HG03521 (cell line): ENCODE measurements around the gene CNTNAP5.

ENCODE experiments used
- ATAC-seq: cut with Tn5 transposase; IDR thresholded peaks from one replicate; pipeline ENCODE4 v1.9.1; 2021; ENCODE audit warnings: mild to moderate bottlenecking, moderate library complexity; ENCODE audit not compliant: unreplicated experiment

CNTNAP5 gene

DNA sequence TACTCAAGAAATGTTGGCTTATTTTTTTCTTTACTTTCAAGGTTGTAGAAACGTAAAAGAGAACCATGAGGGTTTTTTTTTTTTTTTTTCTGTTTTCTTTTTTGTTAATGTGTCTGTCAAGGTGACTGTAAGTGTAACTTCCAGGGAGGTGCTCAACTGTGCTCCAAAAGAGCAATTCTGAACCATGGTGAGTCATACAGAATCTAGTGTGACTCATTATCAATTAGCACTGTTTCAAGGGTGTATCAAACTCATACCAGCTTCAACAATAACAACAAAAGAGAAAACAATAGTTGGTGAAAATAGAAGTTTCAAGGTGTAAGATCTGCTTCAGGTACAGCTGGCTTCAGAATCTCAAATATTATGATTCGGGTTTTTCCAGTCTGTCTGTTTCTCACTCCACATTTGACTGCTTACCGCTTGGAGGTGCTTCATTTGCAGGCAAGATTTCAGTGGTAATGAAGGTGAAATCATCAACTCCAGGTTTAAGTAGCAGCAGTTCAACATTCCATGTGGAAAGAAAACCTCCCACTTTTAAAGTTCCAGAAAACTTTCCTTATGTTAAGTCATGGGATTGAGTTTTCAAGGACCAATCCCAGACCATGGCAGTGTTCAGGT, 850.6 kb downstream of the CNTNAP5 start:
- no peak for ATAC-seq

DNA sequence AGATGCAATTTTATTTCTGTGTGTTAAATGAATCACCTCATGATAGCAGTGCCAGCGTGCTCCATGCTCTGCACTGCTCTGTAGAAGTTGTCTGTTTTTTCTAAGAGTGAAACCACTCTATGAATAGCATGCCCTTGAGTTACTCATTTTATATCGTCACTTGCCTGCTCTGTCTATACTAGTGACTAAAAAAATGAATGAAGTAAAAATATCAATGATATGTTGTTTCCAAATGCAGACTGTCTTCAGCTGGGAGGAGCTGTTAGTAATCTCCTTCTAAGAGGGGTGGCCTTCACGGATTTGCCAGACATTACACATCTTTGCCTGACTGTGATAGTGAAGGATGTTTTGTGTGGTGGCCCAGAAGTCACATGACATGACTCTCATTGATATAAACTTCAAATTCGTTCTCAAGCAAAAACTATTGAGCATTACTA, 852.1 kb downstream of the CNTNAP5 start:
- ATAC-seq, result no peak

DNA sequence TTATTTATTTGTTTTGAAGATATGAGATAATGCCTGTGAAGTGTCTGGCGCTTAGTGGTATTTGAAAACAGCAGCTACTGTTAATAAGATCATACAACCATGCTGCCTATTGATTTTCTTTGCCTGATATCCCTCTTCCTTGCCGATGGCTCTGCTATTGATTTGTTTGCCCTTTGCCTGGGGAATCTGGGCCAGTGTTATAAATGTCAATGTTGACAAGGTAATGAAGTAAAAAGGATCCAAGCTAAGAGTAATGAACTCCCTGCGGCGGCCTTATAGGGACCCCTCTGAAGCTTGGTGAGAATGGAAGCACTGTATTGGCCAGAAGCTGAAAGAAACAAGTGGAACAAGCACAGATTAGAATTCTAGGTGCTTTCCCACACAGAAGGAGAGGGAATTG, 854.6 kb downstream of the CNTNAP5 start:
- no peak for ATAC-seq

DNA sequence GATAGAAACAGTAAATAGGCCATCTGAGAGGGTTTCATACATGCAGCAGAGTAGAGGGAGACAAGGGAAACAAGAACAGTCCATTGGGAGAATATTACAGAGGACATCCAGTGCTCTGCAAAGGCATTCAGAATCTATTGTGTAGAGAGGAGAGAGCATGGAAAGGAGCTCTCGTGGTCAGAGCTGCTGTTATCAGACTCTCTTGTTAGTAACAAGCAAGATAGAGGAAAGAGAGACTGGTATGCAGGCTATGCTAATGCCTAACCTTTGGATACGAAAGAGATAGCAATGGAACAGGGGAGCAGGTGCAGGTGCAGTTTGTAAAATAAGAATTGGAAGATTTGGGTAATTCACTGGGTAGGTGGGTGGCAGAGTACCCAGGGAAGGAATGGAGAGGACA, 855.9 kb downstream of the CNTNAP5 start:
- ATAC-seq, result no peak

DNA sequence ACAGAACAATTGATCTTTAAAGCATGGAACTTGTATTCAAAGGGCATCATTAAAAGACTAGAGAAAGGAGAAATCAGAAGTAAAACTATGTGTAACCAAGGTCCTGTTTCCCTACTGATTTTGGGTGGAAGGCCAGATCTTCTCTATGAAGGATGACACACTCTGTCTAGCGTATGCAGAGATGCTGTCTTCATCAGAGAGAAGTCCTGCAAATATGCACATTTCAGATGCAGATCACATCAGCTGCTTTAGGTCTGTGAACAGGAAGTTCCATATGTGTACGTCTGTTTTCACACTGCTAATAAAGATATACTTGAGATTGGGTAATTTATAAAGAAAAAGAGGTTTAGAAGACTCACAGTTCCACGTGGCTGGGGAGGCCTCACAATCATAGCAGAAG, 857.3 kb downstream of the CNTNAP5 start:
- no peak for ATAC-seq

DNA sequence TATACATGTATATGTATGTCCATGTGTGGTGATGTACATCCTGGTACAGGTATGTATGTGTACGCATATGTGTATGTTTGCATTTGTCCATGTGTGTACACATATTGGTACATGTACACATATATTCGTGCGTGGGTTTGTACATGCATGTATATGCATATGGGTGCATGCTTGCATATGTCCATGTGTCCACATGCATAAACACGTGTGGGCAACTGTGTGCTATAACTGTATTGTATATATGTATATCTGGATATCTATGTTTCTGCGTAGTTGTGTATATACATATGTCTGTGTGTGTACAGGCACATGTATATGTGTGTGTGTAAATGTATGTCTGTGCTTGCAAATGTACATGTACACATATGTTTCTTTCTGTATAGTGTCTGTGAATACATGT, 858.5 kb downstream of the CNTNAP5 start:
- no peak for ATAC-seq

DNA sequence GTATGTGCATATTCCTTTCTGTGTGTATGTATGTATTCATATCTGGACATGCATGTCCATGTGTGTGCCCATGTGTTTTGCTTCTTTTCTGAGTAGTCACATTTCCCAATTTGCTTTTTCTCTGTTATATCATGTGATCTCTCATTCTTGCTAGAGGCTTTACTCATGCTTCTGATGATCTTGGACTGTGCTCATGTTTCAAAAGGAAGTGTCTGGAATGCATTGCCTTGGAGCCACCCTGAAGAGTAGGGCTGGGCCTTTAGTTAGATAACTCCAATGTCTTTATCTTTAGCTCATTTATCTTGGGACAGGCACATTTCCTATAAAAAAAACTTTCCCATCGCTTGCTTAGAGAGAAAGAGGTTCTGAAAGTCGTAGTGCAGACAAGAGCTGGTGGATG, 859.2 kb downstream of the CNTNAP5 start:
- no peak for ATAC-seq

DNA sequence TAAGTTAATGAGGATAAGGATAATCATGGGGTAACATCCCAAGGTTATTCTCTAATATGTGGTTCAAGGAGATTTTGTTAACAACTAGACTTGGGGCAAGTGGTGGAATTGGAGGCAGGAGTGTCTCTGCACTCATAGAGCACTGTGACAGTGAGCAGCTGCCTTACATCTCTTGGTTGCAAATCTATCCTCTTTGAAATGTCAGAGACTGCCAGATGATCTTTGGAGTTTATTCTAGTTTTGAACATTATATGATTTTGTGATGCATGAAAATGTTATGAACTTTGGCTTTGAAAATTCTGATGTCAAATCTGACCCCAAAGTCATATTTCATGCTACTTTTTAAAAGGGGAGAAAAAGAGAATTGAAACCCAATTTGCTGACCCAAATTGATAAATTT, 861.1 kb downstream of the CNTNAP5 start:
- no peak for ATAC-seq

DNA sequence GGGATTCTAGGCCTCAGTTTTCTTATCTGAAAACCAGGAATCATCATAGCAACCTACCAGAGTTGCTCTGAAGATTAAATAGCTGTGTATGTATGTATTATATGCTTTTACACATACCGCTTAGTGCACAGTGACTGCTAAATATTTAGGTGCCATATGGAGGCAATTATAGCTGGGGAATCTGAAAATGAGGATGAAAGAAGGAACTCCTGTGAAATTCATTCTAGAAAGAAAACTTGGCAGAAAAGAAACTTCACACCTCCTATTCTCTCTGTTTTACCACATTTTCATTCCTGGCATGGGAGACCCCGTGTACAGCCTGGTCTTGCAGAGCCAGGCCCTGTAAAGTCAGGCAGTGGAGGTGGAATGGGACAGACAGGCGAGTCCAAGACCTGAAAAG, 862.4 kb downstream of the CNTNAP5 start:
- ATAC-seq, result no peak

DNA sequence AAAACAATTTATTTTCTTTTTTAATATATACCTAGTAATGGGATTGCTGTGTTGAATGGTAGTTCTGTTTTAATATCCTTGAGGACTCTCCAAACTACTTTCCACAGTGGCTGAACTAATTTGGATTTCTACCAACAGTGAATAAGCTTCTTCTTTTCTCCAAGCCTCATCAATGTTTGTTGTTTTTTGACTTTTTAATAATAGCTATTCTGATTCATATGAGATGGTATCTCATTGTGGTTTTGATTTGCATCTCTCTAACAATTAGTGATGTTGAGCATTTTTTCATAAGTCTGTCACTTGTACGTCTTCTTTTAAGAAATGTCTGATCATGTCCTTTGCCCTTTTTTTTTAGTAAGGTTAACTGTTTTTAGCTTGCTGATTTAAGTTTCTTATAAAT, 863.3 kb downstream of the CNTNAP5 start:
- no peak for ATAC-seq

DNA sequence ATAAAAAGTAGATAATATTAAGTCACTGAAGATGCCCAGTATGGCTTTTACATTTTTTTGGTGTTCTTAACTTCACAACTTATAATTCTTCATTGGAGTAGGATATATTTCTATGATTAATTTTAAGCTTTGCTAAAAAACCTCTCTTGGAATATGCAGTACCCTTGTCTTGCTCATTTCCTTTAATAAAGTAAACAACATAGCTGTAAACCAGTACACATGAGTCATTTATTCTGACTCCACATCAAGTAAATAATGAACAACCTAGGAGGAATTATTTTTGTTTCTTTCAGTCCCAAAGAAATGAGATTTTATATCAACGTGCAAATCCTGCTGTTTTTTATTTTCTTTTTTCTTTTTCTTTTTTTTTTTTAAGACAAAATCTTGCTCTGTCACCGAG, 869.1 kb downstream of the CNTNAP5 start:
- ATAC-seq, result no peak

DNA sequence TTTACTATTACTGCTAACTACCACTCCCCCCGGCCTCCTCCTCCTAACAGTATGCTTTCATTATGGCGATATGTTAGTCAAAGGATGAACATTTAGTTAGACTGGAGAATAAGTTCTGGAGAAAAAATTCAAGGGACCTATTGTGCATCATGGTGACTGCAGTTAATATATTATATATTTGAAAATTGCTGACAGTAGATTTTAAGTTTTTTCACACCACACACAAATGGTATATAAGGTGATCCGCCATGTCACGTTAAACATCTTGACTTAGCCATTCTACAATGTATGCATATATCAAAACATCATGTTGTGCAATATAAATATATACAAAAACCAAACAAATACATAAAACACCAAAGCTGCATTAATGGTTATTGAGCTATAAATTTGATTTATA, 873.7 kb downstream of the CNTNAP5 start:
- ATAC-seq, result no peak

DNA sequence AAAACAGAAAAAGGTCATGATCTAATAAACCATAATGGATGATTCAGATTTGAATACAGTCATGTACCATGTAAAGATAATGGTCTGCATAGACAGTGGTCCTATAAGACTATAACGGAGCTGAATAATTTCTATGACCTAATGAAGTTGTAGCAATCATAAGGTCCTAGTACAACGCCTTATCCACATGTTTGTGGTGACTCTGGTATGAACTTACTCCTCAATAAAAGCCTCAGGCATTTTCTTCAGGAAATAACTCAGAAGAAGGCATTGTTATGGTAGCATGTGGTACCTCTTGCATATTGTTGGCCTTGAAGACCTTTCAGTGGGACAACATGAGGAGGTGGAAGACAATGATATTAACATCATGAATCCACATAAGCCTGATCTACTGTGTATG, 883.3 kb downstream of the CNTNAP5 start:
- ATAC-seq, result no peak

DNA sequence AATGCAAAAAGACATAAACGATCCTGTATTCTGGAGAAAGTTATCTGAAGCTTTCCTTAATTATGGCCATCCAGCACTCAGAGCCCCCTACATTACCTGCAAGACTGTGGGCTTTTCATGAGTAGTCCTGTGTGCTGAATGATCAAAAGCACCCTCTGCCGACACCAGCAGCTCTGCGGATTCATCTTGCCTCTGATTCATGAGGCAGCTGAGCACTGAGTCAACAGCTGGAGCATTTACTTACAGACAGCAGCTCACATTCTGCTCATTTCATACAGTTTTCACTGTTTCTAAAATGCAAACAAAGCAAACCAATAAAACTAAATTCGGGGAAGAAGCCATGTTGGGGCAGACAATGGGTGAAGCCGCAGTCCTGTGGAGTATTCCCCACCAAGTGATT, 886.5 kb downstream of the CNTNAP5 start:
- ATAC-seq, result no peak

DNA sequence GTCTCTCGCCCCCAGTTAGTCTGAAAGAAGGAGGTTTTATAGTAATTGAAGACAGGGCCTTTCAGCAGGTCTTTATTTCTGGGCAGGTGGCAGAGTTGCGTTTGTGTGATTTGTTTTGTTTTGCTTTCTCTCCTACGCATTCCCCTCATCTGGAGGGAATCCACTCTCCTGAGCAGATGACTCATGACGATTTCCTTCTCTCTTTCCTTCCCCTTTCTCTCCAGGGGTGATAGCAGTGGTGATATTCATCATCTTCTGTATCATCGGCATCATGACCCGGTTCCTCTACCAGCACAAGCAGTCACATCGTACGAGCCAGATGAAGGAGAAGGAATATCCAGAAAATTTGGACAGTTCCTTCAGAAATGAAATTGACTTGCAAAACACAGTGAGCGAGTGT, 888.8 kb downstream of the CNTNAP5 start:
- ATAC-seq, result no peak

DNA sequence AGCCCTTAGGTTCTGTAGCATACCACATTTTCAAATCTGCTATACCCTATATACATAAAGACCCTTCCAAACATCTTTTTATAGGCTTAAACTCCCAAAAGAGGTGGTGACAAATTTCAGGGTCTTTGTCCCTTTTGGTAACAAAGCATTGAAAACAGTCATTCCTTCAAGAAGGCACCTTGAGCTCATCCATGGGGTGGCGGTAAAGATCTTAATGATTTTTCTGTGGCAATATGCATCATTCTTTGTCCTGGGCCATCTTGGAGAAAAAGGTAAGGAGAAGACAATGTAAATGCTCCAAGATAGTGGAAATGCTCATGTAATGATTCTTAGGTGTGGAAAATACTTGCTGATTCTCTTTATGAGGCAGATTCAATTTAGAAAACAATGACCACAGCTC, 890.5 kb downstream of the CNTNAP5 start:
- ATAC-seq, result no peak

DNA sequence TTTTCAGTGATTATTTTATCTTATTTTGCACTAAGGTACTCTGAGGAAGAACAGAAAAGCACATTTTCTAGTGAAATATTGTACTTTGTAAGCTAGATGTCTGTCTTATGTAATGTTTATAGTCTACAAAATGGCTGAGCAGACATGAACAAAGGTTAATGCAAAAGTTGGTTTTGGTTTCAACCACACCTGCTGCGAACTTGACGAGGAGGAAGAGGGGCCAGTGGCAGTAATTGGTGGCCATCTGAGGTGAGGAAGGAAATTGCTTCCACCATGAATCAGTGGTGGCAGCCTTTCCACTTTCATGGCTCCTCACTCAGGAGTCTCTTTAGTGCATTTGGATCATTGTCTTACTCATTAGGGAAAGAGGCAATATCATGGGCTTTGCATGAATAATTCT, 894.2 kb downstream of the CNTNAP5 start:
- ATAC-seq, result no peak

DNA sequence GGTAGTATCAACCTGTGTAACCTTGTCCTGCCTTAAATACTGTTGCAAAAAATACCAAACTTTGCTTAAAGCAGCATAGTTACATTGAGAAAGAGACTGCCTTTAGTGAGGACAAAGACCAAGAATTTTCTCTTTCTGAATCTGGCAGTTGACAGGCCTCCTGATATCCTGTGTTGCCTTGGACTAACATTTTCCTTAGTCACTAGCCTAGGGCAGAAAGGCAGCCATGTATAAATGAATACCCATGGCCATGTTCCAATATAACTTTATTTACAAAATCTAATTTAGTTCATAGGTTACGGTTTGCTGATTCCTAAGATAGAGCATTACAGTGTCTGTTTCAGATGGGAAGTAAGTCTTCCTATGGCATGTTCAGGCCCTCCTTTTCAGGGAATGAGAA, 895.4 kb downstream of the CNTNAP5 start:
- no peak for ATAC-seq

DNA sequence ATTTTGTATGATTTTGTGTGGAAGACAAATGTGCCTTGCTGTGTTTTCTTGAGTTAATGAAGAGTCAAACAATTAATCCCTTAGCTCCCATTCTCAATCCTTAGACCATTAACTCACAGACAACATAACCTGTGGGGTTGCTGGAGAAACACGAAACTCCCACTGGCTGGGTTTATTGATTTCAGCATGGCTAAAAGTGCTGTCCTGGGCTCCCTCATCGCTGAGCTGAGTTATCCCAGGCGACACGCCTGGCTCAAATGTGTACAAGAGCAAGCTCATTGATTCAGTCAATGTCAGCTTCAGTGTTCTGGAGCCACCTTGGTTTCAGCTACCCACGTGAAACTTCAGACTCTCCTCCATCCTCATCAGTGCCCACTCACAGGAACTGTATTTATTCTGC, 896.1 kb downstream of the CNTNAP5 start:
- ATAC-seq, result no peak

DNA sequence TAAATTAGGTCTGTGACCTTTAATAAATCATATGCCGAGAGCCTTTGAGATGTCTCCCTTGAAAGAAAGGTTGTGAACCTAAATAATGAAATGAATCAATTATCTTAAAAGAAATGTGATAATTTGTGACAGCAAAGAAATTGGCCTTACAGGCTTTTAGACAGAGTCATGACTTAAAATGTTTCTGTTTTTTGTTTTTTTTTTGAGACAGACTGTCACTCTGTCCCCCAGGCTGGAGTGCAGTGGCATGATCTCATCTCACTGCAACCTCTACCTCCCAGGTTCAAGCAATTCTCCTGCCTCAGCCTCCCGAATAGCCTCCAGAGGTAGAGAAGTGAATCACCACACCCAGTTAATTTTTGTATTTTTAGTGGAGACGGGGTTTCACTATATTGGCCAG, 898.0 kb downstream of the CNTNAP5 start:
- ATAC-seq, result no peak

DNA sequence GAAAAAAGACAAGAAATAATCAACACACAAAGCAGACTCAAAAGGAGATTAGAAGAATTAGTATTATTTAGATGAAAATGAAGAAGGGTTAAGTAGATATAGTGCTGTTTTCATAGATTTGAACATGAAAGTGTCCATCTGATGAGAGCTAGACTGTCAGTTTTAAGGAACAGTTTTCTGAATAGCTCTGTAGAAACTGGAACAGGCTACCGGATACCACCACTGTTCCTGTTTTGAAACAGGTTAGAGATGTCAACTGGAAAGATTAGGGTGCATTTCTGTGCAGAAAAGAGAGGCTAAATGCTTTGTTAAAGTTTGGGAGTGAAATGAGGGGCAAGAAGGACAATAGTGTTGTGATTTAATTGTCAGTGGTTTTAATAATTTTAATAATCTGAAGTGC, 908.8 kb downstream of the CNTNAP5 start:
- ATAC-seq, result no peak

DNA sequence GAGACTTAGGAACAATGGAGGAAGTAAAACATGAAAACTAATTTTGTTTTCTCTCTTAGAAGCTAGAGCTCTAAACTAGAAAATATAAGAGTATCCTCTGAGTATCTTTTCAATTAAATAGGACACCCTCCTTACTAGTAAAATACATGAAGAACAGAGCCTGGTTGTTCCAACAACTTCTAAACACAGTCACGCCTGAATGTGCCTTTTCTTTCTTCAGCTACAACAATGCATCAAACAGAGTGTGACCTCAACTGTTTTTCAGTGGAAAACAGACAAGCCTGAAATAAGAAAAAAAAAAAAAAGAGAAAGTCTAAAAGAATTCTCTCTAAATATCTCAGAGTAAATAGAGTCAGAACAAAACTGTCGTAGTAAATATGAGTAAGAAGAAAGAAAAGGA, 928.8 kb downstream of the CNTNAP5 start:
- ATAC-seq, result no peak

DNA sequence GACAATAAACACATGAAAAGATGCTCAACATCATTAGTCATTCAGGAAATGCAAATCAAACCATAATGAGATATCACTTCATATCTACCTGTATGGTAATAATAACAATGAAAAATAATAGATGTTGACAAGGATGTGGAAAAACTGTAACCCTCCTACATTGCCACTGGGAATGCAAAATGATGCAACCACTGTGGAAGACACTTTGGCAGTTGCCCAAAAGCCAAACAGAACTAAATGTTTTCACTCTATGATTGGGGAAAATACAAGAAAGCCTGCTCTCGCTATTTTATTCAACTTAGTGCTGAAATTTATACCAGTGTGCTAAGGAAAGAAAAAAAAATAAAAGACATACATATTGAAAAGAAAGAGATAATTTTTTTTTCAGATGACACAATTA, 934.5 kb downstream of the CNTNAP5 start:
- no peak for ATAC-seq

DNA sequence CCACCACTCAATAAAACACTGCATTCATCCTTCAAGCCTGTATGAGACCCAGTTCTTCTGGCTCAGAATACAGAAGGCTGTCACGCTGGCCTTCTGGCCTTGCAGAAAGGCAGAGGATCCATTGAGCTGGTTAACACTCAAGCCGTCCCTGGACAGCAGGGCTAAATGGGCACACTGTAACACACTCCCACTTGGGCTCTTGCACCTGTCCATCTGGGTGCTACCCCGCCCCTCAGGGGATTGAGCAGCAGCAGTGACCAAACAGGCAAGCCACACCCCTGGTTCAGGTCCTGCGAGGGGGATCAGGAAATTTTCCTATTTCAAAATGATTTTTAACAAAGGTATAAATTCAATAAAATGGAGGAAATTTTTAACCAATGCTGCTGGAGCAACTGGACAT, 936.0 kb downstream of the CNTNAP5 start:
- ATAC-seq, result no peak
